ENCODE measurements around the gene FIGN. TPM values are rescaled to one million over a fixed set of nuclear protein-coding genes. Genes with fewer than 3 reads are reported as not detected.

The FIGN gene
- total and polyA plus RNA-seq, 4 donors, result 1.1 to 7.8 (median 5.1) TPM

DNA sequence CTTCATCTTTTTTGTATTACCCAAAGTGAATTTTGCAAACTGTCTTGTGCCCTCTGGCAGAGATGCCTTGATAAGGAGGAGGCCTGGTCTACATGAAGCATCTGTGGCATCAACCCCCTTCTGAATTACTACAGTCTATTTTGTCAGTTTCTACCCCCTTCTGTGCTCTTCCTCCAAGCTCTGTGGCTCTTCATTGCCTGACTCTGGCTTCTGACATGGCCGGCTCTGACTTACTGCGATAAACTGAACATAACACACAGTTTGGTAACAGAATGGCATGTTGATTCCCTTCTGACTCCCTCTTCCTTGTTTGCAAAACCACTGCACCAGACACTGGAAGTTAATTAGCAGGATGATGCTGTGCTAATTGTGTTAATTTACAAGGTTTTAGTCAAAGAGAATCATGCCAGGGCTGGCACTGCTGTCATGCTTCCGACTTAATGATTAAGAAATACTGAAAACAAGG lies 122.5 kb downstream of the FIGN start:
- H3K9ac ChIP-seq (ENCODE audit: low read depth in 1 of 2, low read length in 2 of 2), result no peak overlapping the region
- no peak overlapping the region for H3K4me3 ChIP-seq (ENCODE audit: low read depth in 1 of 3, low read length in 3 of 3)
- peaks cover 0 to 2% (median 0%) of the 10 kb centered on the region in 4 donors for H3K4me1 ChIP-seq (ENCODE audit: control insufficient read depth in 4 of 4, insufficient read depth in 4 of 4, low read length in 3 of 4)
- H3K27me3 ChIP-seq (ENCODE audit: control insufficient read depth in 4 of 4, insufficient read depth in 4 of 4, low read length in 3 of 4), result no peaks in the 10 kb centered on the region
- WGBS, result 79% methylated on average over 3 of the region's 3 CpGs
- no peak for TF ChIP-seq HNF4A (conservative IDR thresholded peaks at IDR 0.05)
- TF ChIP-seq, protein P1, sequence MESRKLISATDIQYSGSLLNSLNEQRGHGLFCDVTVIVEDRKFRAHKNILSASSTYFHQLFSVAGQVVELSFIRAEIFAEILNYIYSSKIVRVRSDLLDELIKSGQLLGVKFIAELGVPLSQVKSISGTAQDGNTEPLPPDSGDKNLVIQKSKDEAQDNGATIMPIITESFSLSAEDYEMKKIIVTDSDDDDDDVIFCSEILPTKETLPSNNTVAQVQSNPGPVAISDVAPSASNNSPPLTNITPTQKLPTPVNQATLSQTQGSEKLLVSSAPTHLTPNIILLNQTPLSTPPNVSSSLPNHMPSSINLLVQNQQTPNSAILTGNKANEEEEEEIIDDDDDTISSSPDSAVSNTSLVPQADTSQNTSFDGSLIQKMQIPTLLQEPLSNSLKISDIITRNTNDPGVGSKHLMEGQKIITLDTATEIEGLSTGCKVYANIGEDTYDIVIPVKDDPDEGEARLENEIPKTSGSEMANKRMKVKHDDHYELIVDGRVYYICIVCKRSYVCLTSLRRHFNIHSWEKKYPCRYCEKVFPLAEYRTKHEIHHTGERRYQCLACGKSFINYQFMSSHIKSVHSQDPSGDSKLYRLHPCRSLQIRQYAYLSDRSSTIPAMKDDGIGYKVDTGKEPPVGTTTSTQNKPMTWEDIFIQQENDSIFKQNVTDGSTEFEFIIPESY (IDR thresholded peaks at IDR 0.05), result no peak
- no peak for DNase-seq (ENCODE audit: low spot score)
- H3K36me3 ChIP-seq (ENCODE audit: control insufficient read depth in 4 of 4, insufficient read depth in 3 of 4, low read depth in 1 of 4, low read length in 3 of 4), result peaks cover 0 to 3% (median 2%) of the 10 kb centered on the region in 4 donors
- H3K27ac ChIP-seq (ENCODE audit: low read depth in 1 of 2, low read length in 2 of 2), result no peak overlapping the region
- no peaks in the 10 kb centered on the region for H3K9me3 ChIP-seq (ENCODE audit: control insufficient read depth in 4 of 4, low read length in 3 of 4)

DNA sequence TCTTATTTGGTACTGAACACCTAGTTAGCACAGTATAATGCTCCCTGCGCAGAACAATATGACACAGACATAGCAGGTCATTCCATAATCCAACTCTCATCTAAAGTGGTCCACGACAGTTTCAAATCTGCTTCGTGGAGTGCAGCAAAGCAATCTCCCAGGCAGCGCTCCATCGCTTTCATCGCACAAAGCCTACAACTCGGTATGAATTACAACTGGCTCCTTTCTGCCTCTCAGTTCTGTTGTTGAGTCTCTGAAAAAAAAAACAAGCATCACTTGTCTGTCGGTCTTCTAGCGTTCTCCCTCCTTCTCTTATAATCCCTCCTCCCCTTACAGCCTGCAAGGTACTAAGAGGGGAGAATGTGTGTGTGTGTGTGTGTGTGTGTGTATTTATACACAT lies 123.5 kb downstream of the FIGN start:
- no peak for DNase-seq (ENCODE audit: low spot score)
- Histone ChIP-seq H3K36me3 (ENCODE audit: control insufficient read depth in 4 of 4, insufficient read depth in 3 of 4, low read depth in 1 of 4, low read length in 3 of 4) (peaks cover 0 to 3% (median 2%) of the 10 kb centered on the region in 4 donors), H3K27ac (ENCODE audit: low read depth in 1 of 2, low read length in 2 of 2) (no peak overlapping the region), H3K27me3 (ENCODE audit: control insufficient read depth in 4 of 4, insufficient read depth in 4 of 4, low read length in 3 of 4) (no peaks in the 10 kb centered on the region), H3K4me3 (ENCODE audit: low read depth in 1 of 3, low read length in 3 of 3) (no peak overlapping the region), H3K9ac (ENCODE audit: low read depth in 1 of 2, low read length in 2 of 2) (no peak overlapping the region), H3K9me3 (ENCODE audit: control insufficient read depth in 4 of 4, low read length in 3 of 4) (no peaks in the 10 kb centered on the region), H3K4me1 (ENCODE audit: control insufficient read depth in 4 of 4, insufficient read depth in 4 of 4, low read length in 3 of 4) (peaks cover 0 to 4% (median 1%) of the 10 kb centered on the region in 4 donors)
- 91% methylated on average over 9 of the region's 9 CpGs for WGBS
- TF ChIP-seq, protein P2, sequence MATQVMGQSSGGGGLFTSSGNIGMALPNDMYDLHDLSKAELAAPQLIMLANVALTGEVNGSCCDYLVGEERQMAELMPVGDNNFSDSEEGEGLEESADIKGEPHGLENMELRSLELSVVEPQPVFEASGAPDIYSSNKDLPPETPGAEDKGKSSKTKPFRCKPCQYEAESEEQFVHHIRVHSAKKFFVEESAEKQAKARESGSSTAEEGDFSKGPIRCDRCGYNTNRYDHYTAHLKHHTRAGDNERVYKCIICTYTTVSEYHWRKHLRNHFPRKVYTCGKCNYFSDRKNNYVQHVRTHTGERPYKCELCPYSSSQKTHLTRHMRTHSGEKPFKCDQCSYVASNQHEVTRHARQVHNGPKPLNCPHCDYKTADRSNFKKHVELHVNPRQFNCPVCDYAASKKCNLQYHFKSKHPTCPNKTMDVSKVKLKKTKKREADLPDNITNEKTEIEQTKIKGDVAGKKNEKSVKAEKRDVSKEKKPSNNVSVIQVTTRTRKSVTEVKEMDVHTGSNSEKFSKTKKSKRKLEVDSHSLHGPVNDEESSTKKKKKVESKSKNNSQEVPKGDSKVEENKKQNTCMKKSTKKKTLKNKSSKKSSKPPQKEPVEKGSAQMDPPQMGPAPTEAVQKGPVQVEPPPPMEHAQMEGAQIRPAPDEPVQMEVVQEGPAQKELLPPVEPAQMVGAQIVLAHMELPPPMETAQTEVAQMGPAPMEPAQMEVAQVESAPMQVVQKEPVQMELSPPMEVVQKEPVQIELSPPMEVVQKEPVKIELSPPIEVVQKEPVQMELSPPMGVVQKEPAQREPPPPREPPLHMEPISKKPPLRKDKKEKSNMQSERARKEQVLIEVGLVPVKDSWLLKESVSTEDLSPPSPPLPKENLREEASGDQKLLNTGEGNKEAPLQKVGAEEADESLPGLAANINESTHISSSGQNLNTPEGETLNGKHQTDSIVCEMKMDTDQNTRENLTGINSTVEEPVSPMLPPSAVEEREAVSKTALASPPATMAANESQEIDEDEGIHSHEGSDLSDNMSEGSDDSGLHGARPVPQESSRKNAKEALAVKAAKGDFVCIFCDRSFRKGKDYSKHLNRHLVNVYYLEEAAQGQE (IDR thresholded peaks at IDR 0.05), result no peak
- no peak for TF ChIP-seq FOXA1 (IDR thresholded peaks at IDR 0.05)
- TF ChIP-seq GABPA (IDR thresholded peaks at IDR 0.05 in 1 of 2, conservative IDR thresholded peaks at IDR 0.05 in 1 of 2), result no peak
- TF ChIP-seq RXRA (IDR thresholded peaks at IDR 0.05), result no peak
- TF ChIP-seq NR2F2 (IDR thresholded peaks at IDR 0.05), result no peak
- TF ChIP-seq, protein P3, sequence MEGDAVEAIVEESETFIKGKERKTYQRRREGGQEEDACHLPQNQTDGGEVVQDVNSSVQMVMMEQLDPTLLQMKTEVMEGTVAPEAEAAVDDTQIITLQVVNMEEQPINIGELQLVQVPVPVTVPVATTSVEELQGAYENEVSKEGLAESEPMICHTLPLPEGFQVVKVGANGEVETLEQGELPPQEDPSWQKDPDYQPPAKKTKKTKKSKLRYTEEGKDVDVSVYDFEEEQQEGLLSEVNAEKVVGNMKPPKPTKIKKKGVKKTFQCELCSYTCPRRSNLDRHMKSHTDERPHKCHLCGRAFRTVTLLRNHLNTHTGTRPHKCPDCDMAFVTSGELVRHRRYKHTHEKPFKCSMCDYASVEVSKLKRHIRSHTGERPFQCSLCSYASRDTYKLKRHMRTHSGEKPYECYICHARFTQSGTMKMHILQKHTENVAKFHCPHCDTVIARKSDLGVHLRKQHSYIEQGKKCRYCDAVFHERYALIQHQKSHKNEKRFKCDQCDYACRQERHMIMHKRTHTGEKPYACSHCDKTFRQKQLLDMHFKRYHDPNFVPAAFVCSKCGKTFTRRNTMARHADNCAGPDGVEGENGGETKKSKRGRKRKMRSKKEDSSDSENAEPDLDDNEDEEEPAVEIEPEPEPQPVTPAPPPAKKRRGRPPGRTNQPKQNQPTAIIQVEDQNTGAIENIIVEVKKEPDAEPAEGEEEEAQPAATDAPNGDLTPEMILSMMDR (IDR thresholded peaks at IDR 0.05; ENCODE audit: low read depth, low read length, missing input control), result no peak
- TF ChIP-seq, protein P4, sequence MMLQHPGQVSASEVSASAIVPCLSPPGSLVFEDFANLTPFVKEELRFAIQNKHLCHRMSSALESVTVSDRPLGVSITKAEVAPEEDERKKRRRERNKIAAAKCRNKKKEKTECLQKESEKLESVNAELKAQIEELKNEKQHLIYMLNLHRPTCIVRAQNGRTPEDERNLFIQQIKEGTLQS (IDR thresholded peaks at IDR 0.05), result no peak
- TF ChIP-seq HNF4G (IDR thresholded peaks at IDR 0.05), result no peak
- TF ChIP-seq TAF1 (conservative IDR thresholded peaks at IDR 0.05), result no peak
- TF ChIP-seq, protein P1 (IDR thresholded peaks at IDR 0.05), result no peak
- TF ChIP-seq FOXA2 (IDR thresholded peaks at IDR 0.05), result no peak

All from liver (tissue), 9 donors.